ENCODE data around the gene ESR1.
A peak's percentile ranks its signal among the peaks of the same experiment; 100 is the strongest.
"Not testable (repeated sequence)": the region's sequence is repeated elsewhere in the genome, so short reads cannot be mapped to it uniquely, and the experiment has no call there.

ESR1 gene

GRCh38 chr6:151814614-151815013 lies 7.1 kb downstream of the ESR1 start:
- DNase-seq, result no peak

DNA sequence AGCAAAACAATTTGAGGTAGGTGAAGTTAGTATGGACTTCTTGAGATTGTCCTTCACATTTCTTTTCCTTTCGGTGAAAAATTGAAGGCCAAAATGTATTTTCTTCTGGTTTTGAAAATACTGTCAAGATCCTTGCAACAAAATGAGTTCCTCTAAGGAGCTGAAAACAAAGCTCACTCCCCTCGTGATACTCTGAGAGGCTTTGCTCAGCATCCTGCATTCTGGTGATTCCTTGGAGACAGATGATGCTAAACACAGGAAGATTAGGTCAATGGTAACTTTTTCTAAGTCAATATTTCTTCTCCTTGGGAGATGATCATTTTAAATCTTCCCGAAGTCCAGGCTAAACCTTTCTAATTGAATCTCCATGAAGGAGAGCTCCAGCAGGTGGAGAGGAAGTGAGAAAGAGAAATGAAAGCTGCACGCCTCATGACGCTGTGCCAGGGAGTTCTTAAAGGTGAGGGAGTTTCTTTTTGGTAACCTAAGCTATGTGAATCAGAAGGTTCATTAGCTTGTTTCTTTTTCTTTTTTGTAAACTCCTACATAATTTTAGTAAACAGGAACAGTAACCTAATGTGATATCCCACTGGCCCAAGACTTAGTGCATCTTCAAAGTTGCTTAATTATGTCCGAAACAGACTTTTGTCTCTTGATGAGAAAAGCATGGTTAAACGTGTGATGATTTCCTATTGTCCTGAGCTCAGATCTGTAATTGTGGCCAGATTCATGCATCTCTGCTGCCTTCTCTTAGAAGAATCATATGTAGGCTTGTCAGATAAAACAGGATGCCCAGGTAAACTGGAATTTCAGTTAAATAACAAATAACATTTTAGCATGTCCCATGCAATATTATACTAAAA lies 15.0 kb downstream of the ESR1 start:
- no peak for DNase-seq

- no peak for DNase-seq
Measured at GRCh38 chr6:151826517-151827142, 19.1 kb downstream of the ESR1 start.

DNA sequence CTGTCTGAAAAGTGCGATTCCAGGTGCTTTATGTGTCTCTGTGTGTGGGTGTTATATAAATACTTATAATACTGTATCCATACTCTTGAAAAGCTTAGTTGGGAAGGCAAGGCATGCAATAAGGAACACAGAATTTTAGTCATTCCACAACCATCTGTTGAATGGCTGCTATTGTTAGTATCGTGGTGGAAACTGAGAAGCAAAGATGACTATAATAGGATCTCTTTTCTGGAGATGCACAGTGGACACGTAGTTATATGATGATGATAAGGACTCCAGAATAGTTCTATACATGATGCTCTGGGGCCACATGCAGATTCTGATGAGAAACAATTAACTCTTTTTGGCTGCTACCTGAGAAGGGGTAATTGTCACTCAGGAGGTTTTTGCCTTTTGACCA lies 25.2 kb downstream of the ESR1 start:
- DNase-seq, result no peak

GRCh38 chr6:151835396-151835795 lies 27.9 kb downstream of the ESR1 start:
- DNase-seq, result no peak

GRCh38 chr6:151837223-151837622 lies 29.7 kb downstream of the ESR1 start:
- no peak for DNase-seq

- DNase-seq, result peak; percentile 36
Measured at GRCh38 chr6:151842816-151843215, 35.3 kb downstream of the ESR1 start.

- no peak for DNase-seq
Measured at GRCh38 chr6:151847064-151847463, 39.6 kb downstream of the ESR1 start.

GRCh38 chr6:151850479-151851003 lies 43.1 kb downstream of the ESR1 start:
- DNase-seq, result no peak

- DNase-seq, result no peak
Measured at GRCh38 chr6:151858294-151858693, 50.8 kb downstream of the ESR1 start.

GRCh38 chr6:151862461-151862860 lies 55.0 kb downstream of the ESR1 start:
- no peak for DNase-seq

DNA sequence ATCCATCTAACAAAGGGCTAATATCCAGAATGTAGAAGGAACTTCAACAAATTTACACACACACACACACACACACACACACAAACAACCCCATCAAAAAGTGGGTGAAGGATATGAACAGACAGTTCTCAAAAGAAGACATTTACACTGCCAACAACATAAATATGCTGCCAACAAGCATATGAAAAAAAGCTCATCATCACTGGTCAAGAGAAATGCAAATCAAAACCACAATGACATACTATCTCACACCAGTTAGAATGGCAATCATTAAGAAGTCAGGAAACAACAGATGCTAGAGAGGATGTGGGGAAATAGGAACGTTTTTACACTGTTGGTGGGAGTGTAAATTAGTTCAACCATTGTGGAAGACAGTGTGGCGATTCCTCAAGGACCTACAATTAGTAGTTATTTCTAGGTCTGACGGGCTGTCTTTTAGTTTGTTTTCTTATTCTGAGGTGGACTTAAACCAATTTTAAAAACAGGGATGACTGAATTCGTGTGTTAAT lies 59.9 kb downstream of the ESR1 start:
- not testable (repeated sequence) for DNase-seq

- DNase-seq, result no peak
Measured at GRCh38 chr6:151869345-151869744, 61.9 kb downstream of the ESR1 start.

DNA sequence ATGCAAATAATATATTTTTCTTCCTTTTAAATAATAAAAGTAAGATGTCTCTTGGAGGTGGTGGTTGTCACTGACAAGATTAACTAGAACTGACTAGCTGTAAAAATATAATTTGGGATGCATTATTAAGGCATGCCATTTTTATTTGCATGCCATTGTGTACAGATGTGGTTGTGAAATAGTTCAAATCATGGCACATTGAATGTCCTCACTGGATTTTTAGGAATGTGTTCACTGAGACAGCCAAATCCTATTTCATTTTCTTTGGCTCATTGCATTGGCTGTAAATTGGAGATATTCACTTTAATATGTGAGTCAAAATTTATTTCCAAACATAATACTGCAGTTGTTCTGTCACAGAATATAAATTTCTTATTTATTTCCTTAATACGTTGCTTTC lies 62.3 kb downstream of the ESR1 start:
- DNase-seq, result no peak

DNA sequence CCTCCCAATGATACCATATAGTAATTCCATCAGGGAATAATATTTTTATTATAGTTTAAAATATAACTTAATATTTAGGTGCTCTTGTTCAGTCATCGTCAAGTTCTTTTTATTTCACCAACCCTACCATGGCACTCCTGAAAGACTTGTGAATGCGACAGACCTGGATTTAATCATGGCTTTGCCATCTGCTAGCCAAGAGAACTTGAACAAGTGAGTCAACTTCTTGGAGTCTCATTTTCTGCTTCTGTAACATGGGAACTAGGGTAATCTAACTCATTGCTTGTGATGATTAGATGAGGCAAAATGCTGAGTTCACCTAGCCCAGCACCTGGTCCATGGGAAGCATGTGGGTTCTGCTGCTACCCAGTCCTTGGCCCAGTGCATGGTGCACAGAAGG lies 62.9 kb downstream of the ESR1 start:
- DNase-seq, result no peak

DNA sequence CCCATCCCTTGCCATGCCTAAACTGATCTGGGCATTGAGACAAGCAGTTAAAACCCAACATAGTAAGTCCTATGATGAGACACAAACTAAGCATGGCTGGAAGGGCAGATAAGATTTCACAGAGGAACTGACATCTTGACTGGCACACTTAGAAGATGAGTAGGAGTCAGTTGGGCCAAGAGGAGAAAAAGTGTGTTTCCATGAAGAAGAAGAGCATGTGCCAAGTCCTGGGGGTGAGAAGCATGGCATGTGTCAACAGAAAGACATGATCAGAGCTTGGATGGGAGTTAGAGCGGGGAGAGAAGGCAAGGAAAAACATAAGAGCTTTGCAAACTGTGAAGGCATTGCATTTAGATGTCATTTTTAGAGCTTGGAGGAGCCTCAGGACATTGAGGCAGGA lies 68.0 kb downstream of the ESR1 start:
- DNase-seq, result no peak

GRCh38 chr6:151876122-151876521 lies 68.6 kb downstream of the ESR1 start:
- DNase-seq, result no peak

- no peak for DNase-seq
Measured at GRCh38 chr6:151877458-151877857, 70.0 kb downstream of the ESR1 start.

- DNase-seq, result no peak
Measured at GRCh38 chr6:151881231-151881630, 73.7 kb downstream of the ESR1 start.

- DNase-seq, result no peak
Measured at GRCh38 chr6:151882206-151882605, 74.7 kb downstream of the ESR1 start.

DNA sequence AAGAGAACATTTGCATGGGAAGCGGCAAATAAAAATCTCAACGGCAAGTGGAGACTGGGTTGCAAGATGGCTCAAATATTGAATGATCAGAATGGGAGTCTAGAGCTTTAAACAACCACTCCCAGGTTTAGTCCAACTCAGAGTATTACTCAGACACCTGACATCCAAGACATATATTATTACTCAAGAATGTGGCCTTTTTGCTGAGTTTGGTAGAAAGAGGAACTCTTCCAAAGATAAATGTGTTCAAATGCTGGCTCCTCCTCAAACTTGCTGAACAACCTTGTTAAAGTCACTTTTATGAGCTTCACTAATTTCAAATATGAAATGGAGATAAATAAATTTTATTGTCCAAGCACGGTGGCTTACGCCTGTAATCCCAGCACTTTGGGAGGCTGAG lies 77.8 kb downstream of the ESR1 start:
- DNase-seq, result no peak

- no peak for DNase-seq
Measured at GRCh38 chr6:151891524-151891923, 84.0 kb downstream of the ESR1 start.

DNA sequence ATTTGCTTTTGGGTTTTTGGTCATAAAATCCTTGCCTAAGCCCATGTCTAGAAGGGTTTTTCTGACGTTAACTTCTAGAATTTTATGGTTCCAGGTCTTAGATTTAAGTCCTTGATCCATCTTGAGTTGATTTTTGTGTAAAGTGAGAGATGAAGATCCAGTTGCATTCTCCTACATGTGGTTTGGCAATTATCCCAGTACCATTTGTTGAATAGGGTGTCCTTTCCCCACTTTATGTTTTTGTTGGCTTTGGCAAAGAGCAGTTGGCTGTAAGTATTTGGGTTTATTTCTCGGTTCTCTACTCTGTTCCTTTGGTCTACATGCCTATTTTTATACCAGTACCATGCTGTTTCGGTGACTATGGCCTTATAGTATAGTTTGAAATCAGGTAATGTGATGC lies 86.9 kb downstream of the ESR1 start:
- not testable (repeated sequence) for DNase-seq

- not testable (repeated sequence) for DNase-seq
Measured at GRCh38 chr6:151899221-151899620, 91.7 kb downstream of the ESR1 start.
